ENCODE results near the gene VTA1.

DNA sequence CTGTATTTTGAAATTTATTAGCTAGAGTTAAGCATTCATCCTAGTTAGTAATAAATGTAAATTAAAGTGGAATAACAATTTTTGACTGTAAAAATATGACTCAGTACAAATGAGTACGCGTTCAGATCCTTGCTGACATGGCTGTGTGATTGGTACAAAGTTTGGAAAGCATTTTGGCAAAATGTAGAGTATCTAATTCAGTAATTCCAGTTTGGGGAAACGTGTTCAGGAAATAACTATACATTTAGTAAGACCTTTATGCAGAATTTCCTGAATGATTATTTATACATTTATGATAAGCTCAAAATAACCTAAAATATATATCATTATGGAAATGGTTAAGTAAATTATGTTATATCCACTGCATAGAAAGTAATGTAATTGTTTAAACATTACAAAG is 8.0 kb downstream of the VTA1 start:
- TF ChIP-seq, protein P1, sequence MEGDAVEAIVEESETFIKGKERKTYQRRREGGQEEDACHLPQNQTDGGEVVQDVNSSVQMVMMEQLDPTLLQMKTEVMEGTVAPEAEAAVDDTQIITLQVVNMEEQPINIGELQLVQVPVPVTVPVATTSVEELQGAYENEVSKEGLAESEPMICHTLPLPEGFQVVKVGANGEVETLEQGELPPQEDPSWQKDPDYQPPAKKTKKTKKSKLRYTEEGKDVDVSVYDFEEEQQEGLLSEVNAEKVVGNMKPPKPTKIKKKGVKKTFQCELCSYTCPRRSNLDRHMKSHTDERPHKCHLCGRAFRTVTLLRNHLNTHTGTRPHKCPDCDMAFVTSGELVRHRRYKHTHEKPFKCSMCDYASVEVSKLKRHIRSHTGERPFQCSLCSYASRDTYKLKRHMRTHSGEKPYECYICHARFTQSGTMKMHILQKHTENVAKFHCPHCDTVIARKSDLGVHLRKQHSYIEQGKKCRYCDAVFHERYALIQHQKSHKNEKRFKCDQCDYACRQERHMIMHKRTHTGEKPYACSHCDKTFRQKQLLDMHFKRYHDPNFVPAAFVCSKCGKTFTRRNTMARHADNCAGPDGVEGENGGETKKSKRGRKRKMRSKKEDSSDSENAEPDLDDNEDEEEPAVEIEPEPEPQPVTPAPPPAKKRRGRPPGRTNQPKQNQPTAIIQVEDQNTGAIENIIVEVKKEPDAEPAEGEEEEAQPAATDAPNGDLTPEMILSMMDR (IDR thresholded peaks at IDR 0.05; ENCODE audit: low read depth, low read length, missing input control) = no peak
- TF ChIP-seq, protein P2, sequence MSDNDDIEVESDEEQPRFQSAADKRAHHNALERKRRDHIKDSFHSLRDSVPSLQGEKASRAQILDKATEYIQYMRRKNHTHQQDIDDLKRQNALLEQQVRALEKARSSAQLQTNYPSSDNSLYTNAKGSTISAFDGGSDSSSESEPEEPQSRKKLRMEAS (IDR thresholded peaks at IDR 0.05) = no peak
- TF ChIP-seq RXRA (IDR thresholded peaks at IDR 0.05) (no peak), GABPA (IDR thresholded peaks at IDR 0.05 in 1 of 2, conservative IDR thresholded peaks at IDR 0.05 in 1 of 2) (no peak), HNF4G (IDR thresholded peaks at IDR 0.05) (no peak), SP1 (IDR thresholded peaks at IDR 0.05) (no peak), RAD21 (IDR thresholded peaks at IDR 0.05) (no peak), EGR1 (IDR thresholded peaks at IDR 0.05; ENCODE audit: low read depth in 2 of 2) (no peak), FOXA1 (IDR thresholded peaks at IDR 0.05) (no peak)
- TF ChIP-seq, protein P3, sequence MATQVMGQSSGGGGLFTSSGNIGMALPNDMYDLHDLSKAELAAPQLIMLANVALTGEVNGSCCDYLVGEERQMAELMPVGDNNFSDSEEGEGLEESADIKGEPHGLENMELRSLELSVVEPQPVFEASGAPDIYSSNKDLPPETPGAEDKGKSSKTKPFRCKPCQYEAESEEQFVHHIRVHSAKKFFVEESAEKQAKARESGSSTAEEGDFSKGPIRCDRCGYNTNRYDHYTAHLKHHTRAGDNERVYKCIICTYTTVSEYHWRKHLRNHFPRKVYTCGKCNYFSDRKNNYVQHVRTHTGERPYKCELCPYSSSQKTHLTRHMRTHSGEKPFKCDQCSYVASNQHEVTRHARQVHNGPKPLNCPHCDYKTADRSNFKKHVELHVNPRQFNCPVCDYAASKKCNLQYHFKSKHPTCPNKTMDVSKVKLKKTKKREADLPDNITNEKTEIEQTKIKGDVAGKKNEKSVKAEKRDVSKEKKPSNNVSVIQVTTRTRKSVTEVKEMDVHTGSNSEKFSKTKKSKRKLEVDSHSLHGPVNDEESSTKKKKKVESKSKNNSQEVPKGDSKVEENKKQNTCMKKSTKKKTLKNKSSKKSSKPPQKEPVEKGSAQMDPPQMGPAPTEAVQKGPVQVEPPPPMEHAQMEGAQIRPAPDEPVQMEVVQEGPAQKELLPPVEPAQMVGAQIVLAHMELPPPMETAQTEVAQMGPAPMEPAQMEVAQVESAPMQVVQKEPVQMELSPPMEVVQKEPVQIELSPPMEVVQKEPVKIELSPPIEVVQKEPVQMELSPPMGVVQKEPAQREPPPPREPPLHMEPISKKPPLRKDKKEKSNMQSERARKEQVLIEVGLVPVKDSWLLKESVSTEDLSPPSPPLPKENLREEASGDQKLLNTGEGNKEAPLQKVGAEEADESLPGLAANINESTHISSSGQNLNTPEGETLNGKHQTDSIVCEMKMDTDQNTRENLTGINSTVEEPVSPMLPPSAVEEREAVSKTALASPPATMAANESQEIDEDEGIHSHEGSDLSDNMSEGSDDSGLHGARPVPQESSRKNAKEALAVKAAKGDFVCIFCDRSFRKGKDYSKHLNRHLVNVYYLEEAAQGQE (IDR thresholded peaks at IDR 0.05) = no peak
- TF ChIP-seq, protein P4, sequence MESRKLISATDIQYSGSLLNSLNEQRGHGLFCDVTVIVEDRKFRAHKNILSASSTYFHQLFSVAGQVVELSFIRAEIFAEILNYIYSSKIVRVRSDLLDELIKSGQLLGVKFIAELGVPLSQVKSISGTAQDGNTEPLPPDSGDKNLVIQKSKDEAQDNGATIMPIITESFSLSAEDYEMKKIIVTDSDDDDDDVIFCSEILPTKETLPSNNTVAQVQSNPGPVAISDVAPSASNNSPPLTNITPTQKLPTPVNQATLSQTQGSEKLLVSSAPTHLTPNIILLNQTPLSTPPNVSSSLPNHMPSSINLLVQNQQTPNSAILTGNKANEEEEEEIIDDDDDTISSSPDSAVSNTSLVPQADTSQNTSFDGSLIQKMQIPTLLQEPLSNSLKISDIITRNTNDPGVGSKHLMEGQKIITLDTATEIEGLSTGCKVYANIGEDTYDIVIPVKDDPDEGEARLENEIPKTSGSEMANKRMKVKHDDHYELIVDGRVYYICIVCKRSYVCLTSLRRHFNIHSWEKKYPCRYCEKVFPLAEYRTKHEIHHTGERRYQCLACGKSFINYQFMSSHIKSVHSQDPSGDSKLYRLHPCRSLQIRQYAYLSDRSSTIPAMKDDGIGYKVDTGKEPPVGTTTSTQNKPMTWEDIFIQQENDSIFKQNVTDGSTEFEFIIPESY (IDR thresholded peaks at IDR 0.05) = no peak
- TF ChIP-seq, protein P5, sequence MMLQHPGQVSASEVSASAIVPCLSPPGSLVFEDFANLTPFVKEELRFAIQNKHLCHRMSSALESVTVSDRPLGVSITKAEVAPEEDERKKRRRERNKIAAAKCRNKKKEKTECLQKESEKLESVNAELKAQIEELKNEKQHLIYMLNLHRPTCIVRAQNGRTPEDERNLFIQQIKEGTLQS (IDR thresholded peaks at IDR 0.05) = no peak
